ENCODE data around the gene UBA6.

UBA6 gene

GRCh38 chr4:67573193-67573592 is 127.8 kb downstream of the UBA6 start:
- Histone ChIP-seq H3K36me3 (ENCODE audit: control insufficient read depth, insufficient read depth, low read length, severe bottlenecking) (no peaks in the 10 kb centered on the region), H3K4me1 (ENCODE audit: control insufficient read depth, insufficient read depth, low read length) (no peaks in the 10 kb centered on the region), H3K9ac (ENCODE audit: low read length) (no peak overlapping the region), H3K27me3 (replicated peaks; ENCODE audit: control insufficient read depth, insufficient read depth, low read length) (no peaks in the 10 kb centered on the region), H3K4me3 (ENCODE audit: low read length) (no peak overlapping the region), H3K9me3 (ENCODE audit: control insufficient read depth, low read length) (no peaks in the 10 kb centered on the region)
- DNase-seq (ENCODE audit: low read depth) = no peak

- Histone ChIP-seq H3K9ac (ENCODE audit: low read length) (no peak overlapping the region), H3K4me1 (ENCODE audit: control insufficient read depth, insufficient read depth, low read length) (no peaks in the 10 kb centered on the region), H3K36me3 (ENCODE audit: control insufficient read depth, insufficient read depth, low read length, severe bottlenecking) (no peaks in the 10 kb centered on the region), H3K4me3 (ENCODE audit: low read length) (no peak overlapping the region), H3K27me3 (replicated peaks; ENCODE audit: control insufficient read depth, insufficient read depth, low read length) (no peaks in the 10 kb centered on the region), H3K9me3 (ENCODE audit: control insufficient read depth, low read length) (no peaks in the 10 kb centered on the region)
- no peak for DNase-seq (ENCODE audit: low read depth)
Observed at GRCh38 chr4:67571975-67572374, 129.0 kb downstream of the UBA6 start.

- Histone ChIP-seq H3K36me3 (ENCODE audit: control insufficient read depth, insufficient read depth, low read length, severe bottlenecking) (no peaks in the 10 kb centered on the region), H3K27me3 (replicated peaks; ENCODE audit: control insufficient read depth, insufficient read depth, low read length) (no peaks in the 10 kb centered on the region), H3K9ac (ENCODE audit: low read length) (no peak overlapping the region), H3K9me3 (ENCODE audit: control insufficient read depth, low read length) (no peaks in the 10 kb centered on the region), H3K4me1 (ENCODE audit: control insufficient read depth, insufficient read depth, low read length) (peaks cover 1% of the 10 kb centered on the region), H3K4me3 (ENCODE audit: low read length) (no peak overlapping the region)
- no peak for DNase-seq (ENCODE audit: low read depth)
Observed at GRCh38 chr4:67570537-67570936, 130.4 kb downstream of the UBA6 start.

- H3K4me3 ChIP-seq (ENCODE audit: low read length) = no peak overlapping the region
- H3K4me1 ChIP-seq (ENCODE audit: control insufficient read depth, insufficient read depth, low read length) = peaks cover 9% of the 10 kb centered on the region
- H3K36me3 ChIP-seq (ENCODE audit: control insufficient read depth, insufficient read depth, low read length, severe bottlenecking) = no peaks in the 10 kb centered on the region
- DNase-seq (ENCODE audit: low read depth) = peak; percentile 19
- H3K9me3 ChIP-seq (ENCODE audit: control insufficient read depth, low read length) = no peaks in the 10 kb centered on the region
- H3K27me3 ChIP-seq (replicated peaks; ENCODE audit: control insufficient read depth, insufficient read depth, low read length) = no peaks in the 10 kb centered on the region
- H3K9ac ChIP-seq (ENCODE audit: low read length) = no peak overlapping the region
Observed at GRCh38 chr4:67568820-67569219, 132.1 kb downstream of the UBA6 start.

GRCh38 chr4:67566335-67566734 is 134.6 kb downstream of the UBA6 start:
- H3K9me3 ChIP-seq (ENCODE audit: control insufficient read depth, low read length) = no peaks in the 10 kb centered on the region
- H3K4me3 ChIP-seq (ENCODE audit: low read length) = no peak overlapping the region
- H3K4me1 ChIP-seq (ENCODE audit: control insufficient read depth, insufficient read depth, low read length) = peaks cover 9% of the 10 kb centered on the region

GRCh38 chr4:67565284-67565683 is 135.7 kb downstream of the UBA6 start:
- H3K4me1 ChIP-seq (ENCODE audit: control insufficient read depth, insufficient read depth, low read length) = peaks cover 9% of the 10 kb centered on the region
- peak; percentile 45 for DNase-seq (ENCODE audit: low read depth)
- H3K27me3 ChIP-seq (replicated peaks; ENCODE audit: control insufficient read depth, insufficient read depth, low read length) = no peaks in the 10 kb centered on the region
- H3K36me3 ChIP-seq (ENCODE audit: control insufficient read depth, insufficient read depth, low read length, severe bottlenecking) = no peaks in the 10 kb centered on the region
- no peaks in the 10 kb centered on the region for H3K9me3 ChIP-seq (ENCODE audit: control insufficient read depth, low read length)
- H3K9ac ChIP-seq (ENCODE audit: low read length) = no peak overlapping the region
- no peak overlapping the region for H3K4me3 ChIP-seq (ENCODE audit: low read length)

More at GRCh38 chr4:67566335-67566734, 134.6 kb downstream of the UBA6 start:
- no peaks in the 10 kb centered on the region for H3K27me3 ChIP-seq (replicated peaks; ENCODE audit: control insufficient read depth, insufficient read depth, low read length)
- no peak overlapping the region for H3K9ac ChIP-seq (ENCODE audit: low read length)
- no peaks in the 10 kb centered on the region for H3K36me3 ChIP-seq (ENCODE audit: control insufficient read depth, insufficient read depth, low read length, severe bottlenecking)
- no peak for DNase-seq (ENCODE audit: low read depth)
